ENCODE results near the gene HPN. TPM values are rescaled to one million over a fixed set of nuclear protein-coding genes. Genes with fewer than 3 reads are reported as not detected.

Gene HPN
- total and polyA plus RNA-seq, 10 of the 15 experiments (the other 5 are each of a cell fraction or from before 2014, with no cell fraction given), result 0.21 to 0.35 TPM; not detected in 8

GRCh38 chr19:35026418-35026817 is 15.1 kb upstream of the HPN start:
- ChIA-PET CTCF (interaction anchor here (0.6 to 1.6 kb wide), 5 partner anchors 11 to 209 kb away, joined by 3 to 4 read pairs (median 3); no protein-coding TSS in a partner anchor), SMC1A (ENCODE audit: uncharacterized antibody, unreplicated experiment) (no interaction called here), POLR2A (no interaction called here), RAD21 (ENCODE audit: unreplicated experiment) (interaction anchor here (0.5 kb wide), 1 partner anchor 41 kb away, joined by 3 read pairs; no protein-coding TSS in a partner anchor)
- no TSS peak for BruUV-seq (replicated peaks)
- peaks cover 0 to 2% of the 10 kb centered on the region in 2 experiments; a peak in 2 of 4 replicates for H3K27me3 ChIP-seq (replicated peaks in 1 of 2; ENCODE audit: control insufficient read depth in 2 of 2, insufficient read depth in 2 of 2, low read length in 1 of 2)
- FAIRE-seq (no peak), ATAC-seq (no peak), DNase-seq (ENCODE audit: low read depth, low spot score) (no peak)
- H3K9ac ChIP-seq (ENCODE audit: control insufficient read depth, insufficient read depth, low read length), result no peak overlapping the region
- H3K36me3 ChIP-seq (ENCODE audit: control insufficient read depth in 2 of 2, insufficient read depth in 2 of 2, low read length in 1 of 2), result peaks cover 0 to 23% of the 10 kb centered on the region in 2 experiments
- H3K9me3 ChIP-seq (replicated peaks; ENCODE audit: control insufficient read depth, insufficient read depth, low read length), result no peaks in the 10 kb centered on the region
- no peak overlapping the region for H2AFZ ChIP-seq (ENCODE audit: control insufficient read depth, low read depth, low read length)
- H4K20me1 ChIP-seq (ENCODE audit: control insufficient read depth, insufficient read depth), result no peaks in the 10 kb centered on the region
- no peak for TF ChIP-seq E4F1 (IDR thresholded peaks at IDR 0.05; ENCODE audit: borderline replicate concordance, partially characterized antibody)
- TF ChIP-seq CREM (IDR thresholded peaks at IDR 0.05; ENCODE audit: low read depth), result no peak
- TF ChIP-seq TAF1 (IDR thresholded peaks at IDR 0.05; ENCODE audit: borderline replicate concordance, low read depth, low read length), result no peak
- no peak for TF ChIP-seq POLR2AphosphoS5 (IDR thresholded peaks at IDR 0.05; ENCODE audit: low read length)
- no peak for TF ChIP-seq BCL11A (IDR thresholded peaks at IDR 0.05; ENCODE audit: low read depth, low read length)
- TF ChIP-seq USF2 (IDR thresholded peaks at IDR 0.05; ENCODE audit: borderline replicate concordance, low read depth, low read length), result no peak
- TF ChIP-seq EP300 (IDR thresholded peaks at IDR 0.05; ENCODE audit: borderline replicate concordance in 1 of 2, control insufficient read depth in 1 of 2, low read depth in 2 of 2, low read length in 2 of 2), result no peak
- no peak for TF ChIP-seq IKZF2 (IDR thresholded peaks at IDR 0.05)
- TF ChIP-seq RCOR1 (conservative IDR thresholded peaks at IDR 0.05; ENCODE audit: low read depth, low read length), result no peak
- TF ChIP-seq ZNF687 (IDR thresholded peaks at IDR 0.05), result no peak
- no peak for TF ChIP-seq FOXK2 (IDR thresholded peaks at IDR 0.05)
- no peak for TF ChIP-seq MEF2B (IDR thresholded peaks at IDR 0.05; ENCODE audit: partially characterized antibody, poor library complexity, severe bottlenecking)
- TF ChIP-seq SMARCA5 (IDR thresholded peaks at IDR 0.05), result no peak
- no peak overlapping the region for H3K27ac ChIP-seq (ENCODE audit: control insufficient read depth, insufficient read depth)
- H3K79me2 ChIP-seq (ENCODE audit: control insufficient read depth, insufficient read depth, low read length), result no peaks in the 10 kb centered on the region
- 90% methylated on average over 6 of the region's 6 CpGs for WGBS (ENCODE audit: insufficient coverage, insufficient replicate concordance, low lambda C conversion rate, missing lambda C conversion rate)
- H3K4me3 ChIP-seq, result no peak overlapping the region
- no peaks in the 10 kb centered on the region for H3K4me1 ChIP-seq (ENCODE audit: control insufficient read depth, insufficient read depth, low read length)
- intact Hi-C loops (cut with micrococcal nuclease; ENCODE audit: unreplicated experiment) (no loop called here), in situ Hi-C loops (cut with MboI) (no loop called here)
- H3K4me2 ChIP-seq (ENCODE audit: control insufficient read depth, insufficient read depth), result no peak overlapping the region
